ENCODE data around the gene VDR.

DNA sequence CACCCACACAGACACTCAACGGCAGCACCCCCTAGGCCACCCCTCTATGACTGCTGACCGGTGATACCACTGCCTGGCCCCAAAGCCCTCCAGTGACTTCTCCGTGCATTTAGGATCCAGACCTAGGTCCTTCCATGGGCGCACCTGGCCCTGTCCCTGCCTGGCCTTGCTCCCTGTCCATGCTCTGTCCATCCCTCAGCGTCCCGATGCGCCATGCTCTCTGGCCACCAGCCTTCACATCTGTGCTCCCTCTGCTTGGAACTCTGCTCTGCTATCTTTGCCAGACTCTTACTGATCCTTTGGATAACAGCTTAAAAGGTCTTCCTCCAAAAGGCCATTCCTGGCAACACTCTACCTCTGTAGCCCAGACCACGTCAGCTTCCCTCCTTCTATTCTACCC is 59.7 kb downstream of the VDR start:
- TF ChIP-seq EZH2phosphoT487 (IDR thresholded peaks at IDR 0.05) (no peak), CTCF (IDR thresholded peaks at IDR 0.05) (no peak)
